Peyer's patch (tissue), 4 donors: ENCODE results near the gene CUBN.

Experiments
- POLR2A ChIP-seq, 2 donors: fragments of 450-650 bp; IDR thresholded peaks; one replicate each; pipeline ENCODE4 v1.5.1; 2017; ENCODE audit warnings: antibody characterized with exemption in 2 of 2, mild to moderate bottlenecking in 2 of 2, moderate library complexity in 2 of 2
- TF ChIP-seq, protein P1 (sequence below), 6 experiments: fragments of 450-650 bp in 4 of 6; fragments of 200-600 bp in 2 of 6; sonication (generic) in 1 of 6; IDR thresholded peaks; one replicate each; pipeline ENCODE4 v1.5.1; 2017 to 2019; ENCODE audit warnings: antibody characterized with exemption in 6 of 6, mild to moderate bottlenecking in 3 of 6, moderate library complexity in 1 of 6

DNA sequence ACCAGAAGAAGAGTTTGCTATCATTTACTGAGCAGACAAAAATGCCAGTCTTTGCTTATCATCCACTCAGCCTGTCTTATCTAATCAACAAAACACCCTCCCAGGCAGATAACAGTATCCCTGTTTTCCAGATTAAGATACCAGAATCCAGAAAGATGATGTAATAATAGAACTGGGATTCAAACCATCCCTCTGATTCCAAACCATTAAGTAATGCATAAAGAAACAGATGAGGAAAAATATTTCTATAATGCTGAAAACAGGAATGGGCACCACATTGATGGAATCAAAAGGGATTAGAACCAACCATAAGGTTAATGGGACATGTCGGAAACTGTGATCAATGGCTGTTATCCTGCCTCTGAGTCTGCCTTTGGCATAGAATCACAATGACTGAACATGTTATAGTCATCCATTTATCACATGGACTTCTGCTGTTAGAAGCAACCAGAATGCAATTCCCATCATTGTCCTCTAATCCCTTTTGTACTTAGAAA, 220.3 kb downstream of the CUBN start:
- TF ChIP-seq, protein P1, sequence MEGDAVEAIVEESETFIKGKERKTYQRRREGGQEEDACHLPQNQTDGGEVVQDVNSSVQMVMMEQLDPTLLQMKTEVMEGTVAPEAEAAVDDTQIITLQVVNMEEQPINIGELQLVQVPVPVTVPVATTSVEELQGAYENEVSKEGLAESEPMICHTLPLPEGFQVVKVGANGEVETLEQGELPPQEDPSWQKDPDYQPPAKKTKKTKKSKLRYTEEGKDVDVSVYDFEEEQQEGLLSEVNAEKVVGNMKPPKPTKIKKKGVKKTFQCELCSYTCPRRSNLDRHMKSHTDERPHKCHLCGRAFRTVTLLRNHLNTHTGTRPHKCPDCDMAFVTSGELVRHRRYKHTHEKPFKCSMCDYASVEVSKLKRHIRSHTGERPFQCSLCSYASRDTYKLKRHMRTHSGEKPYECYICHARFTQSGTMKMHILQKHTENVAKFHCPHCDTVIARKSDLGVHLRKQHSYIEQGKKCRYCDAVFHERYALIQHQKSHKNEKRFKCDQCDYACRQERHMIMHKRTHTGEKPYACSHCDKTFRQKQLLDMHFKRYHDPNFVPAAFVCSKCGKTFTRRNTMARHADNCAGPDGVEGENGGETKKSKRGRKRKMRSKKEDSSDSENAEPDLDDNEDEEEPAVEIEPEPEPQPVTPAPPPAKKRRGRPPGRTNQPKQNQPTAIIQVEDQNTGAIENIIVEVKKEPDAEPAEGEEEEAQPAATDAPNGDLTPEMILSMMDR (IDR thresholded peaks at IDR 0.05) = no peak
- TF ChIP-seq POLR2A (IDR thresholded peaks at IDR 0.05) = no peak
